Measurements from ENCODE around the gene FGF1. TPM values are rescaled to one million over a fixed set of nuclear protein-coding genes. Genes with fewer than 3 reads are reported as not detected.

FGF1 gene
- total and polyA plus RNA-seq, 2 of the 4 experiments (the other 2 are of a cell fraction), result 7.6 to 7.7 TPM

DNA sequence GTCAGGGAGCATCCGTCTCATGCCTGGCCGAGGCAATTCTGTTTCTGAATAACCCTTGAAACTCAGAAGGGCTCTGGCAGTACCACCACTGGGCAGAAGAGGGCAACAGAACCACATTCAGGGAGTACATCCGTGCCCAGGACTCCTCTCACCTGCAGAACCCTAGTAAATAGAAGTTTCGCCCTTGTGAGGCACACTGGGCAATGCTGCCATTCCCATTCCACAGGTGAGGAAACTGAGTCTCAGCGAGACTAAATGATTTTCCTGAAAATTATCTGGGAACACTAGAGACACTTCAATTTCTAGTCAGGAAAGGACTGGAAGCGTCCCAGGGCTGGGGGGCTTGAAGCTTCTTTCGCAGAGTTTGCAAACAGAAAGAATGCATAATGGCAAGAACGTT, 74.7 kb downstream of the FGF1 start:
- Histone ChIP-seq H3K79me1 (ENCODE audit: low read depth in 1 of 2, low read length in 2 of 2) (peaks cover 3 to 15% of the 10 kb centered on the region in 2 experiments; a peak in 2 of 4 replicates), H2BK15ac (ENCODE audit: low read depth, low read length) (0 out of 3 replicates have a peak overlapping the region, but pooled peaks have one; percentile 5), H2AK5ac (ENCODE audit: low read depth, low read length) (no peak overlapping the region), H3K4ac (ENCODE audit: low read depth, low read length) (no peak overlapping the region), H4K5ac (ENCODE audit: low read depth, low read length) (no peak overlapping the region), H3K4me3 (ENCODE audit: insufficient read depth, low read depth, low read length) (no peak overlapping the region), H3K36me3 (ENCODE audit: control insufficient read depth, insufficient read depth, low read length) (no peaks in the 10 kb centered on the region), H2AFZ (replicated peaks; ENCODE audit: low read length, poor library complexity) (peak overlapping the region; percentile 1), H4K20me1 (ENCODE audit: insufficient read depth, low read length) (no peaks in the 10 kb centered on the region), H2AK9ac (replicated peaks; ENCODE audit: low read depth, low read length, poor library complexity) (no peak overlapping the region), H3K4me2 (ENCODE audit: low read depth, low read length) (no peak overlapping the region), H3K14ac (replicated peaks; ENCODE audit: low read depth, low read length) (no peak overlapping the region), H3K4me1 (ENCODE audit: control insufficient read depth, insufficient read depth, low read length) (peaks cover 16% of the 10 kb centered on the region), H2BK20ac (ENCODE audit: low read depth, low read length) (no peak overlapping the region), H3K23ac (ENCODE audit: low read depth, low read length) (no peak overlapping the region), H3K56ac (ENCODE audit: extremely low read depth, insufficient read depth, low read length) (no peak overlapping the region), H3K9me1 (ENCODE audit: insufficient read depth, low read length) (peaks cover 19% of the 10 kb centered on the region), H3K27ac (ENCODE audit: insufficient read depth, low read length) (no peak overlapping the region), H2BK5ac (ENCODE audit: low read depth, low read length, poor library complexity, severe bottlenecking) (no peak overlapping the region), H3K27me3 (ENCODE audit: control insufficient read depth, insufficient read depth, low read length) (no peaks in the 10 kb centered on the region), H3K18ac (ENCODE audit: low read depth, low read length) (no peak overlapping the region), H3K9me3 (ENCODE audit: control insufficient read depth, insufficient read depth, low read length) (no peaks in the 10 kb centered on the region), H2BK120ac (ENCODE audit: low read depth, low read length) (peak overlapping the region; percentile 21; the same call in 1 of the 2 replicates), H3K9ac (ENCODE audit: low read depth, low read length) (no peak overlapping the region), H4K91ac (ENCODE audit: insufficient read depth, low read depth, low read length) (no peak overlapping the region), H4K8ac (ENCODE audit: low read depth in 2 of 2, low read length in 2 of 2) (no peak overlapping the region; a peak in 1 of 4 replicates)
- ATAC-seq (ENCODE audit: low read depth) (peak; percentile 86), DNase-seq (peak; percentile 74)
- intact Hi-C loops (cut with micrococcal nuclease), result loop anchor here (1.0 to 5.0 kb wide), 4 partner anchors 44 to 459 kb away; no protein-coding TSS in a partner anchor
- dilution Hi-C loops (cut with HindIII; ENCODE audit: low sequenced_read_pairs, unreplicated experiment), result no loop called here
- in situ Hi-C loops (cut with MboI; ENCODE audit: low sequenced_read_pairs), result loop anchor here (5.0 kb wide), 1 partner anchor 86 kb away; no protein-coding TSS in a partner anchor
- TF ChIP-seq, protein P1, sequence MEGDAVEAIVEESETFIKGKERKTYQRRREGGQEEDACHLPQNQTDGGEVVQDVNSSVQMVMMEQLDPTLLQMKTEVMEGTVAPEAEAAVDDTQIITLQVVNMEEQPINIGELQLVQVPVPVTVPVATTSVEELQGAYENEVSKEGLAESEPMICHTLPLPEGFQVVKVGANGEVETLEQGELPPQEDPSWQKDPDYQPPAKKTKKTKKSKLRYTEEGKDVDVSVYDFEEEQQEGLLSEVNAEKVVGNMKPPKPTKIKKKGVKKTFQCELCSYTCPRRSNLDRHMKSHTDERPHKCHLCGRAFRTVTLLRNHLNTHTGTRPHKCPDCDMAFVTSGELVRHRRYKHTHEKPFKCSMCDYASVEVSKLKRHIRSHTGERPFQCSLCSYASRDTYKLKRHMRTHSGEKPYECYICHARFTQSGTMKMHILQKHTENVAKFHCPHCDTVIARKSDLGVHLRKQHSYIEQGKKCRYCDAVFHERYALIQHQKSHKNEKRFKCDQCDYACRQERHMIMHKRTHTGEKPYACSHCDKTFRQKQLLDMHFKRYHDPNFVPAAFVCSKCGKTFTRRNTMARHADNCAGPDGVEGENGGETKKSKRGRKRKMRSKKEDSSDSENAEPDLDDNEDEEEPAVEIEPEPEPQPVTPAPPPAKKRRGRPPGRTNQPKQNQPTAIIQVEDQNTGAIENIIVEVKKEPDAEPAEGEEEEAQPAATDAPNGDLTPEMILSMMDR (conservative IDR thresholded peaks at IDR 0.05; ENCODE audit: low read depth, low read length), result peak; percentile 96
- peak; percentile 96 for TF ChIP-seq RAD21 (IDR thresholded peaks at IDR 0.05; ENCODE audit: low read length)
- TF ChIP-seq MAZ (IDR thresholded peaks at IDR 0.05; ENCODE audit: borderline replicate concordance, low read depth, low read length), result no peak
- no peak for TF ChIP-seq RFX5 (IDR thresholded peaks at IDR 0.05; ENCODE audit: low read depth, low read length)
- no peak for TF ChIP-seq FOS (IDR thresholded peaks at IDR 0.05; ENCODE audit: low read depth, low read length)
- TF ChIP-seq CHD1 (IDR thresholded peaks at IDR 0.05; ENCODE audit: low read depth, low read length), result no peak
- no peak for TF ChIP-seq MAFK (IDR thresholded peaks at IDR 0.05; ENCODE audit: low read depth, low read length)
- TF ChIP-seq MXI1 (IDR thresholded peaks at IDR 0.05; ENCODE audit: borderline replicate concordance, low read depth, low read length), result no peak
- TF ChIP-seq, protein P2, sequence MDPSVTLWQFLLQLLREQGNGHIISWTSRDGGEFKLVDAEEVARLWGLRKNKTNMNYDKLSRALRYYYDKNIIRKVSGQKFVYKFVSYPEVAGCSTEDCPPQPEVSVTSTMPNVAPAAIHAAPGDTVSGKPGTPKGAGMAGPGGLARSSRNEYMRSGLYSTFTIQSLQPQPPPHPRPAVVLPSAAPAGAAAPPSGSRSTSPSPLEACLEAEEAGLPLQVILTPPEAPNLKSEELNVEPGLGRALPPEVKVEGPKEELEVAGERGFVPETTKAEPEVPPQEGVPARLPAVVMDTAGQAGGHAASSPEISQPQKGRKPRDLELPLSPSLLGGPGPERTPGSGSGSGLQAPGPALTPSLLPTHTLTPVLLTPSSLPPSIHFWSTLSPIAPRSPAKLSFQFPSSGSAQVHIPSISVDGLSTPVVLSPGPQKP (IDR thresholded peaks at IDR 0.05; ENCODE audit: borderline replicate concordance, low read depth, low read length), result no peak
- TF ChIP-seq CEBPB (IDR thresholded peaks at IDR 0.05; ENCODE audit: low read depth, low read length), result no peak
- no peak for TF ChIP-seq RCOR1 (IDR thresholded peaks at IDR 0.05; ENCODE audit: insufficient replicate concordance, low read length)
- no peak for TF ChIP-seq BHLHE40 (IDR thresholded peaks at IDR 0.05; ENCODE audit: low read depth, low read length)
- peak; percentile 97 for TF ChIP-seq SMC3 (IDR thresholded peaks at IDR 0.05; ENCODE audit: low read depth, low read length)
- TF ChIP-seq USF2 (IDR thresholded peaks at IDR 0.05; ENCODE audit: low read depth, low read length), result no peak
- TF ChIP-seq POLR2A (IDR thresholded peaks at IDR 0.05; ENCODE audit: low read depth, low read length), result peak; percentile 36; the same call in 1 of the 2 replicates
- no peak for TF ChIP-seq NFE2L2 (IDR thresholded peaks at IDR 0.05; ENCODE audit: low read depth, low read length)
- WGBS, 2 experiments (ENCODE audit: extremely low coverage in 2 of 2, insufficient read length in 1 of 2), result 30% methylated on average over 2 of the region's 8 CpGs; no CpG with 5 or more reads in 1 of the 2 experiments
- CTCF ChIA-PET, result interaction anchor here (1.7 to 3.9 kb wide), 3 partner anchors 32 to 87 kb away, joined by 4 to 19 read pairs (median 5); no protein-coding TSS in a partner anchor
- no TSS peak for BruUV-seq (replicated peaks)
- POLR2A ChIA-PET (ENCODE audit: unreplicated experiment), result no interaction called here
